HEK293 (cell line): ENCODE measurements around the gene WSB2.

Experiments
- ZNF174 ChIP-seq: fragments of 450-650 bp; formaldehyde crosslinking; IDR thresholded peaks from 2 replicates; pipeline ENCODE4 v1.5.0; 2017; ENCODE audit warnings: missing biosample characterization, mild to moderate bottlenecking, missing genetic modification characterization
- ZNF239 ChIP-seq: fragments of 450-650 bp; formaldehyde crosslinking; IDR thresholded peaks from 2 replicates; pipeline ENCODE4 v1.5.1; 2016; ENCODE audit warnings: missing biosample characterization, missing genetic modification characterization
- ZNF24 ChIP-seq: fragments of 450-650 bp; formaldehyde crosslinking; IDR thresholded peaks from 2 replicates; pipeline ENCODE4 v1.5.1; 2016; ENCODE audit warnings: missing biosample characterization, missing genetic modification characterization
- ZNF623 ChIP-seq: fragments of 450-650 bp; formaldehyde crosslinking; IDR thresholded peaks from 2 replicates; pipeline ENCODE4 v1.5.1; 2016; ENCODE audit warnings: missing biosample characterization, missing genetic modification characterization
- ZNF660 ChIP-seq: fragments of 450-650 bp; IDR thresholded peaks from 2 replicates; pipeline ENCODE4 v1.5.1; 2018; ENCODE audit warnings: missing biosample characterization, mild to moderate bottlenecking, missing genetic modification characterization
- TF ChIP-seq, protein P1 (sequence below): fragments of 450-650 bp; formaldehyde crosslinking; IDR thresholded peaks from 2 replicates; pipeline ENCODE4 v1.5.1; 2016; ENCODE audit warnings: missing biosample characterization, missing genetic modification characterization

DNA sequence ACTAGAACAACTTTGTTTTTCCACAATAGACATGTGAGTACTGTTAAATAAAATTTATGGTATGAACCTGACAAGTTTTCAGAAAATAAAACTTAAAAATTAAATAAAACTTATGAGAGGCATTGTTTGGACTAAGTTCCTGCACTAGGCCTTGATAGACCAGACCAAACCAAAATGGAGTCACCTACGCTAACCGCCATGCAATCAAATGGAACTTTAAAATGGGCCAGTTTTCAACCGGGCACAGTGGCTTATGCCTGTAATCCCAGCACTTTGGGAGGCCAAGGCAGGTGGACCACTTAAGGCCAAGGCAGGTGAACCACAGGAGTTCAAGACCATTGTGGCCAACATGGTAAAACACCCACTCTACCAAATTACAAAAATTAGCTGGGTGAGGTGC is 49.6 kb downstream of the WSB2 start:
- TF ChIP-seq ZNF239 = no peak
- TF ChIP-seq ZNF174 (tag by site-specific recombination) = no peak
- TF ChIP-seq, protein P1, sequence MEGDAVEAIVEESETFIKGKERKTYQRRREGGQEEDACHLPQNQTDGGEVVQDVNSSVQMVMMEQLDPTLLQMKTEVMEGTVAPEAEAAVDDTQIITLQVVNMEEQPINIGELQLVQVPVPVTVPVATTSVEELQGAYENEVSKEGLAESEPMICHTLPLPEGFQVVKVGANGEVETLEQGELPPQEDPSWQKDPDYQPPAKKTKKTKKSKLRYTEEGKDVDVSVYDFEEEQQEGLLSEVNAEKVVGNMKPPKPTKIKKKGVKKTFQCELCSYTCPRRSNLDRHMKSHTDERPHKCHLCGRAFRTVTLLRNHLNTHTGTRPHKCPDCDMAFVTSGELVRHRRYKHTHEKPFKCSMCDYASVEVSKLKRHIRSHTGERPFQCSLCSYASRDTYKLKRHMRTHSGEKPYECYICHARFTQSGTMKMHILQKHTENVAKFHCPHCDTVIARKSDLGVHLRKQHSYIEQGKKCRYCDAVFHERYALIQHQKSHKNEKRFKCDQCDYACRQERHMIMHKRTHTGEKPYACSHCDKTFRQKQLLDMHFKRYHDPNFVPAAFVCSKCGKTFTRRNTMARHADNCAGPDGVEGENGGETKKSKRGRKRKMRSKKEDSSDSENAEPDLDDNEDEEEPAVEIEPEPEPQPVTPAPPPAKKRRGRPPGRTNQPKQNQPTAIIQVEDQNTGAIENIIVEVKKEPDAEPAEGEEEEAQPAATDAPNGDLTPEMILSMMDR (tag by site-specific recombination) = no peak
- no peak for TF ChIP-seq ZNF623 (tag by site-specific recombination)
- no peak for TF ChIP-seq ZNF660
- TF ChIP-seq ZNF24 (tag by site-specific recombination) = no peak
